Activated CD4-positive, alpha-beta T cell treated with anti-CD3 and anti-CD28 coated beads for 1 hour (primary cell): Measurements from ENCODE around the gene SSH3.
A peak's percentile ranks its signal among the peaks of the same experiment; 100 is the strongest.
"Not testable (repeated sequence)": the region's sequence is repeated elsewhere in the genome, so short reads cannot be mapped to it uniquely, and the experiment has no call there.

Experiments used
- DNase-seq: peaks from one replicate; pipeline ENCODE4 v3.0.0-alpha.2; 2020

SSH3 gene

GRCh38 chr11:67312187-67313021 is 9.1 kb downstream of the SSH3 start:
- DNase-seq, result peak; percentile 34

GRCh38 chr11:67313125-67313890 is 10.0 kb downstream of the SSH3 start:
- DNase-seq, result no peak

GRCh38 chr11:67314218-67314617 is 10.9 kb downstream of the SSH3 start:
- no peak for DNase-seq

GRCh38 chr11:67315325-67315909 is 12.1 kb downstream of the SSH3 start:
- no peak for DNase-seq

GRCh38 chr11:67316882-67317204 is 13.5 kb downstream of the SSH3 start:
- DNase-seq, result no peak

GRCh38 chr11:67317205-67317887 is 14.0 kb downstream of the SSH3 start:
- peak; percentile 99 for DNase-seq

GRCh38 chr11:67317888-67318555 is 14.7 kb downstream of the SSH3 start:
- DNase-seq, result no peak

GRCh38 chr11:67318876-67319275 is 15.5 kb downstream of the SSH3 start:
- DNase-seq, result not testable (repeated sequence)

- DNase-seq, result no peak
Measured at GRCh38 chr11:67320011-67320410, 16.7 kb downstream of the SSH3 start.

- no peak for DNase-seq
Measured at GRCh38 chr11:67320691-67321090, 17.4 kb downstream of the SSH3 start.

- no peak for DNase-seq
Measured at GRCh38 chr11:67321313-67321871, 18.1 kb downstream of the SSH3 start.

GRCh38 chr11:67322049-67322448 is 18.7 kb downstream of the SSH3 start:
- DNase-seq, result no peak

GRCh38 chr11:67323526-67323925 is 20.2 kb downstream of the SSH3 start:
- no peak for DNase-seq

- no peak for DNase-seq
Measured at GRCh38 chr11:67332081-67332691, 28.9 kb downstream of the SSH3 start.

GRCh38 chr11:67337257-67337656 is 33.9 kb downstream of the SSH3 start:
- no peak for DNase-seq

GRCh38 chr11:67344264-67344663 is 40.9 kb downstream of the SSH3 start:
- no peak for DNase-seq

GRCh38 chr11:67345247-67345919 is 42.1 kb downstream of the SSH3 start:
- no peak for DNase-seq

GRCh38 chr11:67345920-67346819 is 42.8 kb downstream of the SSH3 start:
- DNase-seq, result no peak

- DNase-seq, result no peak
Measured at GRCh38 chr11:67347964-67348749, 44.8 kb downstream of the SSH3 start.
